ENCODE results near the gene SPANXN5.
"Not testable (repeated sequence)": the region's sequence is repeated elsewhere in the genome, so short reads cannot be mapped to it uniquely, and the experiment has no call there.

Gene SPANXN5

GRCh38 chrX:52797327-52797726, at the start of gene SPANXN5:
SPANXN5 (minus strand) TSS chrX:52797427; CDS start chrX:52797348, 79 bp downstream.
- not testable (repeated sequence) for DNase-seq

- DNase-seq, result not testable (repeated sequence)
Observed at GRCh38 chrX:52843619-52844018, 46.4 kb upstream of the SPANXN5 start.

DNA sequence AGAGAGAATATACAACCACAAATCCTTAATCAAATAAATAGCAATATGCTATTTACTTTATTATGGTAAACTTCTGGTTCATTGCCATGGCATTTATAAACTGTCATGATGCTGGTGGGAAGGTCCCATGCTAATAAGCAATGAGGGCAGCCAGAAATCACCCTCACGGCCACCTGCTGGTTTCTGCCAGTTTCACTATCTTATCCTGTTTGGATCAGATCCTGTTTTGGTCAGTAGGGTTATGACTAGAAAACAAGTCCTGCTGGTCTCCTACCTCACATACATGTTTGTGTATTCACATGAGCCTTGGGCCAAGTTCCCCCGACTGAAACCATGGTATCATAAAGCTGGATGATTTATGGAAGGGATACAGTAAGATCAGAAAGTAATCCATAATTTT, 41.9 kb upstream of the SPANXN5 start:
- DNase-seq, result peak; percentile 3

GRCh38 chrX:52830551-52830950, 33.3 kb upstream of the SPANXN5 start:
- no peak for DNase-seq

GRCh38 chrX:52824608-52825007, 27.4 kb upstream of the SPANXN5 start:
- DNase-seq, result no peak

GRCh38 chrX:52821079-52821760, 24.0 kb upstream of the SPANXN5 start:
- no peak for DNase-seq

- no peak for DNase-seq
Observed at GRCh38 chrX:52819788-52820187, 22.6 kb upstream of the SPANXN5 start.

DNA sequence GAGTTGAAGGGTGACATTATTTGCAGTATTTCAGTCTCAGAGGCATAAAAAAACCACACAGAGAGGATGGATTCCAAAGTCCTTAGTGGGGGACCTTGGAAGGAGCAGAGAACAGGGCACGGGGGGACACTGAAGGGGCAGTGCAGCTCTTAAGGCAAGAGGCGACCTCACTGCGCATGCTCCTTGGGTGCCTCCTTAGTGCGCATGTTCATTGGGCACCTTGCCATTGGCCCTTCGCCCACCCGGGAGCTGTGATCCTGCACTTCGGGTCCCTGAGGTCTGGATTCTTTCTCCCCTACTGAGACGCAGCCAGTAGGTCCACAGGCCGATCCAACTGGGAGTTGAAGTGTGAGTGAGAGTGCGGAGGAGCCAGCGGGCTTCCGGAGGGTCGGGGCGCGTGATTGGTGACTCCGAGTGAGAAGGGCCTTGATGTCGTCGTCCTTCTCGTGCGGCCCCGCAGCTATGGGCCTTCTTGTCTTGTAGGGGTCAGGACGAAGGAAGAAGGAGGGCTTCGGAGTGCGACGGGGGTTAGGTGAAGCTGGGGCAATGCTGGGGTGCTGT, 13.9 kb upstream of the SPANXN5 start, which contains the start of gene XAGE5:
XAGE5 (plus strand) TSS at position 223 of the 561 bp plus-strand sequence. CDS start 1,280 bp downstream, outside the sequence.
- DNase-seq, result no peak

GRCh38 chrX:52804876-52805275, 7.6 kb upstream of the SPANXN5 start:
- DNase-seq, result not testable (repeated sequence)

- DNase-seq, result not testable (repeated sequence)
Observed at GRCh38 chrX:52773504-52773903, 23.7 kb downstream of the SPANXN5 start.

DNA sequence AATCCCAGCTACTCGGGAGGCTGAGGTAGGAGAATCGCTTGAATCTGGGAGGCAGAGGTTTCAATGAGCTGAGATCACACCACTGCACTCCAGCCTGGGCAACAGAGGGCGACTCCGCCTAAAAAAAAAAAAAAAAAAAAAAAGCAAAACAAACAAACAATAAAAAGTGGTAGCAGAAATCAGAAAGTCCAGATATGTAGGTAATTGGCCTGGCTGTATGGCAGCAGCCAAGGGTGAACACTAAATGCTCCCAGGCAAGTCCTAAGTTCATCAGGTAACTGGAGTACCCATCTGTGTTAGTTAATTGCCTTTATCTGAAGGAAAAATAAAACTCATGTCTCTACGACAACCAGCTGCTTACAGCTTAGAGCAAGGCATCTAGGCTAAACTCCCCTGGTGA, 31.2 kb downstream of the SPANXN5 start:
- DNase-seq, result not testable (repeated sequence)

- DNase-seq, result not testable (repeated sequence)
Observed at GRCh38 chrX:52750952-52751351, 46.3 kb downstream of the SPANXN5 start, which contains the start of gene SSX2B. SSX2B (plus strand) TSS chrX:52751252; CDS start chrX:52752681, 1,429 bp downstream.
